ENCODE results near the gene NFATC2IP. TPM values are rescaled to one million over a fixed set of nuclear protein-coding genes. Genes with fewer than 3 reads are reported as not detected.

The NFATC2IP gene
- total and polyA plus RNA-seq, 10 of the 15 experiments (the other 5 are each of a cell fraction or from before 2014, with no cell fraction given) = 12.2 to 93.9 (median 46.9) TPM

DNA sequence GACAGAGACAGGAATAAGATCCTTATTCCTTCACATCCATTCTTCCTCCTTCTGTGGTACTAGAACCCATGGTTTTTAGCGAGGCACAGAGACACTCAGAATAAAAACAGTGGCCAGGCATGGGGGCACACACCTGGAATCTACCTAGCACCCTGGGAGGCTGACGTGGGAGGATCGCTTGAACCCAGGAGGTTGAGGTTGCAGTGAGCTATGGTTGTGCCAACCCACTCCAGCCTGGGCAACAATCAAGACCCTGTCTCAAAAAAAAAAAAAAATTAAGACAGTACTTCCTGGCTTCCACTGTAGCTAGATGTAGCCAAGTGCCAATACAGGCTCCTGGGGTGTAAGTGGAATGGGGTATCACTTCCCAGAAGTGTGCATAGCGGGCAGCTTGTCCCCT lies 16.4 kb downstream of the NFATC2IP start:
- in situ Hi-C loops (cut with MboI) = no loop called here
- intact Hi-C loops (cut with micrococcal nuclease; ENCODE audit: unreplicated experiment) = no loop called here
- Histone ChIP-seq H3K27me3 (replicated peaks in 1 of 2; ENCODE audit: control insufficient read depth in 2 of 2, insufficient read depth in 2 of 2, low read length in 1 of 2) (no peaks in the 10 kb centered on the region), H3K9me3 (replicated peaks; ENCODE audit: control insufficient read depth, insufficient read depth, low read length) (no peaks in the 10 kb centered on the region), H2AFZ (ENCODE audit: control insufficient read depth, low read depth, low read length) (no peak overlapping the region), H3K4me1 (ENCODE audit: control insufficient read depth, insufficient read depth, low read length) (no peaks in the 10 kb centered on the region), H3K9ac (ENCODE audit: control insufficient read depth, insufficient read depth, low read length) (no peak overlapping the region), H3K4me3 (no peak overlapping the region), H3K79me2 (ENCODE audit: control insufficient read depth, insufficient read depth, low read length) (no peaks in the 10 kb centered on the region), H3K4me2 (ENCODE audit: control insufficient read depth, insufficient read depth) (no peak overlapping the region), H4K20me1 (ENCODE audit: control insufficient read depth, insufficient read depth) (no peaks in the 10 kb centered on the region), H3K36me3 (ENCODE audit: control insufficient read depth in 2 of 2, insufficient read depth in 2 of 2, low read length in 1 of 2) (peaks cover 8 to 20% of the 10 kb centered on the region in 2 experiments), H3K27ac (ENCODE audit: control insufficient read depth, insufficient read depth) (no peak overlapping the region)
- no peak for ATAC-seq
- no TSS peak for BruUV-seq (replicated peaks)
- no peak for DNase-seq (ENCODE audit: low read depth, low spot score)
- TF ChIP-seq, protein P1, sequence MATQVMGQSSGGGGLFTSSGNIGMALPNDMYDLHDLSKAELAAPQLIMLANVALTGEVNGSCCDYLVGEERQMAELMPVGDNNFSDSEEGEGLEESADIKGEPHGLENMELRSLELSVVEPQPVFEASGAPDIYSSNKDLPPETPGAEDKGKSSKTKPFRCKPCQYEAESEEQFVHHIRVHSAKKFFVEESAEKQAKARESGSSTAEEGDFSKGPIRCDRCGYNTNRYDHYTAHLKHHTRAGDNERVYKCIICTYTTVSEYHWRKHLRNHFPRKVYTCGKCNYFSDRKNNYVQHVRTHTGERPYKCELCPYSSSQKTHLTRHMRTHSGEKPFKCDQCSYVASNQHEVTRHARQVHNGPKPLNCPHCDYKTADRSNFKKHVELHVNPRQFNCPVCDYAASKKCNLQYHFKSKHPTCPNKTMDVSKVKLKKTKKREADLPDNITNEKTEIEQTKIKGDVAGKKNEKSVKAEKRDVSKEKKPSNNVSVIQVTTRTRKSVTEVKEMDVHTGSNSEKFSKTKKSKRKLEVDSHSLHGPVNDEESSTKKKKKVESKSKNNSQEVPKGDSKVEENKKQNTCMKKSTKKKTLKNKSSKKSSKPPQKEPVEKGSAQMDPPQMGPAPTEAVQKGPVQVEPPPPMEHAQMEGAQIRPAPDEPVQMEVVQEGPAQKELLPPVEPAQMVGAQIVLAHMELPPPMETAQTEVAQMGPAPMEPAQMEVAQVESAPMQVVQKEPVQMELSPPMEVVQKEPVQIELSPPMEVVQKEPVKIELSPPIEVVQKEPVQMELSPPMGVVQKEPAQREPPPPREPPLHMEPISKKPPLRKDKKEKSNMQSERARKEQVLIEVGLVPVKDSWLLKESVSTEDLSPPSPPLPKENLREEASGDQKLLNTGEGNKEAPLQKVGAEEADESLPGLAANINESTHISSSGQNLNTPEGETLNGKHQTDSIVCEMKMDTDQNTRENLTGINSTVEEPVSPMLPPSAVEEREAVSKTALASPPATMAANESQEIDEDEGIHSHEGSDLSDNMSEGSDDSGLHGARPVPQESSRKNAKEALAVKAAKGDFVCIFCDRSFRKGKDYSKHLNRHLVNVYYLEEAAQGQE (IDR thresholded peaks at IDR 0.05; ENCODE audit: low read depth, low read length) = no peak
- TF ChIP-seq ZNF24 (IDR thresholded peaks at IDR 0.05) (no peak), WRNIP1 (IDR thresholded peaks at IDR 0.05; ENCODE audit: borderline replicate concordance, low read depth, low read length) (no peak), FOXM1 (IDR thresholded peaks at IDR 0.05; ENCODE audit: low read depth, low read length) (no peak), PAX5 (IDR thresholded peaks at IDR 0.05; ENCODE audit: borderline replicate concordance, low read depth, low read length) (no peak), CHD2 (IDR thresholded peaks at IDR 0.05; ENCODE audit: borderline replicate concordance, low read depth, low read length) (no peak), CBFB (IDR thresholded peaks at IDR 0.05; ENCODE audit: low read depth) (no peak), STAT1 (conservative IDR thresholded peaks at IDR 0.05) (no peak), NFXL1 (IDR thresholded peaks at IDR 0.05; ENCODE audit: borderline replicate concordance) (no peak), IKZF1 (conservative IDR thresholded peaks at IDR 0.05) (no peak)
- TF ChIP-seq, protein P2, sequence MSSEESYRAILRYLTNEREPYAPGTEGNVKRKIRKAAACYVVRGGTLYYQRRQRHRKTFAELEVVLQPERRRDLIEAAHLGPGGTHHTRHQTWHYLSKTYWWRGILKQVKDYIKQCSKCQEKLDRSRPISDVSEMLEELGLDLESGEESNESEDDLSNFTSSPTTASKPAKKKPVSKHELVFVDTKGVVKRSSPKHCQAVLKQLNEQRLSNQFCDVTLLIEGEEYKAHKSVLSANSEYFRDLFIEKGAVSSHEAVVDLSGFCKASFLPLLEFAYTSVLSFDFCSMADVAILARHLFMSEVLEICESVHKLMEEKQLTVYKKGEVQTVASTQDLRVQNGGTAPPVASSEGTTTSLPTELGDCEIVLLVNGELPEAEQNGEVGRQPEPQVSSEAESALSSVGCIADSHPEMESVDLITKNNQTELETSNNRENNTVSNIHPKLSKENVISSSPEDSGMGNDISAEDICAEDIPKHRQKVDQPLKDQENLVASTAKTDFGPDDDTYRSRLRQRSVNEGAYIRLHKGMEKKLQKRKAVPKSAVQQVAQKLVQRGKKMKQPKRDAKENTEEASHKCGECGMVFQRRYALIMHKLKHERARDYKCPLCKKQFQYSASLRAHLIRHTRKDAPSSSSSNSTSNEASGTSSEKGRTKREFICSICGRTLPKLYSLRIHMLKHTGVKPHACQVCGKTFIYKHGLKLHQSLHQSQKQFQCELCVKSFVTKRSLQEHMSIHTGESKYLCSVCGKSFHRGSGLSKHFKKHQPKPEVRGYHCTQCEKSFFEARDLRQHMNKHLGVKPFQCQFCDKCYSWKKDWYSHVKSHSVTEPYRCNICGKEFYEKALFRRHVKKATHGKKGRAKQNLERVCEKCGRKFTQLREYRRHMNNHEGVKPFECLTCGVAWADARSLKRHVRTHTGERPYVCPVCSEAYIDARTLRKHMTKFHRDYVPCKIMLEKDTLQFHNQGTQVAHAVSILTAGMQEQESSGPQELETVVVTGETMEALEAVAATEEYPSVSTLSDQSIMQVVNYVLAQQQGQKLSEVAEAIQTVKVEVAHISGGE (CRISPR knock-in tag; IDR thresholded peaks at IDR 0.05) = no peak
- TF ChIP-seq, protein P3, sequence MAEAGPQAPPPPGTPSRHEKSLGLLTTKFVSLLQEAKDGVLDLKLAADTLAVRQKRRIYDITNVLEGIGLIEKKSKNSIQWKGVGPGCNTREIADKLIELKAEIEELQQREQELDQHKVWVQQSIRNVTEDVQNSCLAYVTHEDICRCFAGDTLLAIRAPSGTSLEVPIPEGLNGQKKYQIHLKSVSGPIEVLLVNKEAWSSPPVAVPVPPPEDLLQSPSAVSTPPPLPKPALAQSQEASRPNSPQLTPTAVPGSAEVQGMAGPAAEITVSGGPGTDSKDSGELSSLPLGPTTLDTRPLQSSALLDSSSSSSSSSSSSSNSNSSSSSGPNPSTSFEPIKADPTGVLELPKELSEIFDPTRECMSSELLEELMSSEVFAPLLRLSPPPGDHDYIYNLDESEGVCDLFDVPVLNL (IDR thresholded peaks at IDR 0.05; ENCODE audit: low read depth, low read length) = no peak
- TF ChIP-seq, protein P4, sequence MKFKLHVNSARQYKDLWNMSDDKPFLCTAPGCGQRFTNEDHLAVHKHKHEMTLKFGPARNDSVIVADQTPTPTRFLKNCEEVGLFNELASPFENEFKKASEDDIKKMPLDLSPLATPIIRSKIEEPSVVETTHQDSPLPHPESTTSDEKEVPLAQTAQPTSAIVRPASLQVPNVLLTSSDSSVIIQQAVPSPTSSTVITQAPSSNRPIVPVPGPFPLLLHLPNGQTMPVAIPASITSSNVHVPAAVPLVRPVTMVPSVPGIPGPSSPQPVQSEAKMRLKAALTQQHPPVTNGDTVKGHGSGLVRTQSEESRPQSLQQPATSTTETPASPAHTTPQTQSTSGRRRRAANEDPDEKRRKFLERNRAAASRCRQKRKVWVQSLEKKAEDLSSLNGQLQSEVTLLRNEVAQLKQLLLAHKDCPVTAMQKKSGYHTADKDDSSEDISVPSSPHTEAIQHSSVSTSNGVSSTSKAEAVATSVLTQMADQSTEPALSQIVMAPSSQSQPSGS (IDR thresholded peaks at IDR 0.05; ENCODE audit: low read length) = no peak
- TF ChIP-seq, protein P5, sequence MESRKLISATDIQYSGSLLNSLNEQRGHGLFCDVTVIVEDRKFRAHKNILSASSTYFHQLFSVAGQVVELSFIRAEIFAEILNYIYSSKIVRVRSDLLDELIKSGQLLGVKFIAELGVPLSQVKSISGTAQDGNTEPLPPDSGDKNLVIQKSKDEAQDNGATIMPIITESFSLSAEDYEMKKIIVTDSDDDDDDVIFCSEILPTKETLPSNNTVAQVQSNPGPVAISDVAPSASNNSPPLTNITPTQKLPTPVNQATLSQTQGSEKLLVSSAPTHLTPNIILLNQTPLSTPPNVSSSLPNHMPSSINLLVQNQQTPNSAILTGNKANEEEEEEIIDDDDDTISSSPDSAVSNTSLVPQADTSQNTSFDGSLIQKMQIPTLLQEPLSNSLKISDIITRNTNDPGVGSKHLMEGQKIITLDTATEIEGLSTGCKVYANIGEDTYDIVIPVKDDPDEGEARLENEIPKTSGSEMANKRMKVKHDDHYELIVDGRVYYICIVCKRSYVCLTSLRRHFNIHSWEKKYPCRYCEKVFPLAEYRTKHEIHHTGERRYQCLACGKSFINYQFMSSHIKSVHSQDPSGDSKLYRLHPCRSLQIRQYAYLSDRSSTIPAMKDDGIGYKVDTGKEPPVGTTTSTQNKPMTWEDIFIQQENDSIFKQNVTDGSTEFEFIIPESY (IDR thresholded peaks at IDR 0.05) = no peak
- no peak for FAIRE-seq
- 85% methylated on average over 4 of the region's 4 CpGs for WGBS (ENCODE audit: insufficient coverage, insufficient replicate concordance, low lambda C conversion rate, missing lambda C conversion rate)
- ChIA-PET POLR2A (no interaction called here), SMC1A (ENCODE audit: uncharacterized antibody, unreplicated experiment) (no interaction called here), RAD21 (ENCODE audit: unreplicated experiment) (no interaction called here), CTCF (interaction anchor here (1.1 to 1.6 kb wide), 2 partner anchors 22 to 105 kb away, joined by 3 to 4 read pairs; no protein-coding TSS in a partner anchor)
